Renal cortex interstitium (tissue), 11 donors: ENCODE measurements around the gene PODNL1. TPM values are rescaled to one million over a fixed set of nuclear protein-coding genes. Genes with fewer than 3 reads are reported as not detected.

ENCODE experiments used
- DNase-seq, 11 donors: peaks; one replicate each; pipeline ENCODE4 v3.0.0-alpha.2; 2013; ENCODE audit warnings: low read depth in 9 of 11, low spot score in 4 of 11; ENCODE audit errors: extremely low read depth in 1 of 11
- polyA plus RNA-seq, 3 donors: library from polyadenylated mRNA; unstranded; fragments of 120-200 nt; gene quantifications; one replicate each; pipeline ENCODE4 v1.2.1, GENCODE V29; 2013; ENCODE audit not compliant: insufficient read length in 3 of 3

PODNL1 gene
- polyA plus RNA-seq, 3 donors, result 1.2 to 1.5 (median 1.2) TPM

GRCh38 chr19:13909430-13909829 lies 28.8 kb downstream of the PODNL1 start:
- DNase-seq, result no peak

GRCh38 chr19:13908674-13909073 lies 29.5 kb downstream of the PODNL1 start:
- DNase-seq, result no peak

- DNase-seq, result no peak
Observed at GRCh38 chr19:13906910-13907309, 31.3 kb downstream of the PODNL1 start.

- no peak for DNase-seq
Observed at GRCh38 chr19:13906521-13906904, 31.7 kb downstream of the PODNL1 start.

- DNase-seq, result peak in 10 of 11 donors; percentile 61 to 86 (median 78)
Observed at GRCh38 chr19:13905634-13906520, 32.3 kb downstream of the PODNL1 start, which contains the start of the genes BRME1 and CC2D1A. BRME1 (minus strand) TSS chr19:13906117; CDS start chr19:13904892, 1,225 bp downstream. CC2D1A (plus strand) TSS chr19:13906201; CDS start chr19:13906442, 241 bp downstream.

GRCh38 chr19:13902993-13903555 lies 35.1 kb downstream of the PODNL1 start:
- no peak for DNase-seq

GRCh38 chr19:13899912-13900584 lies 38.2 kb downstream of the PODNL1 start:
- no peak for DNase-seq

GRCh38 chr19:13899393-13899792 lies 38.8 kb downstream of the PODNL1 start:
- no peak for DNase-seq

- no peak for DNase-seq
Observed at GRCh38 chr19:13896227-13896626, 42.0 kb downstream of the PODNL1 start.

- no peak for DNase-seq
Observed at GRCh38 chr19:13894552-13894951, 43.7 kb downstream of the PODNL1 start.

GRCh38 chr19:13892870-13893269 lies 45.3 kb downstream of the PODNL1 start:
- no peak for DNase-seq

GRCh38 chr19:13890136-13890535 lies 48.1 kb downstream of the PODNL1 start:
- DNase-seq, result no peak

GRCh38 chr19:13888281-13888680 lies 49.9 kb downstream of the PODNL1 start:
- DNase-seq, result no peak

GRCh38 chr19:13887517-13887916 lies 50.7 kb downstream of the PODNL1 start:
- DNase-seq, result no peak

GRCh38 chr19:13887018-13887436 lies 51.2 kb downstream of the PODNL1 start:
- no peak for DNase-seq

- no peak for DNase-seq
Observed at GRCh38 chr19:13885826-13886365, 52.3 kb downstream of the PODNL1 start.

- DNase-seq, result no peak
Observed at GRCh38 chr19:13884726-13885591, 53.3 kb downstream of the PODNL1 start.

GRCh38 chr19:13883516-13884064 lies 54.6 kb downstream of the PODNL1 start:
- no peak for DNase-seq
